ENCODE data around the gene NAGPA. TPM values are rescaled to one million over a fixed set of nuclear protein-coding genes. Genes with fewer than 3 reads are reported as not detected.
"Not testable (repeated sequence)": the region's sequence is repeated elsewhere in the genome, so short reads cannot be mapped to it uniquely, and the experiment has no call there.

Gene NAGPA
- total RNA-seq = 10 to 100 TPM; 30.7 to 33.2 TPM
- 10 to 100 TPM; 32.2 to 36.8 TPM for polyA plus RNA-seq

GRCh38 chr16:5033256-5034166 lies at the start of gene NAGPA:
NAGPA (minus strand) TSS chr16:5033935; CDS start chr16:5033914, 21 bp downstream.
- peak; percentile 86 to 88 (median 87) for DNase-seq
- Mint-ChIP-seq H3K36me3 (peaks cover 5 to 18% of the 10 kb centered on the region in 2 donors), H3K9me3 (no peaks in the 10 kb centered on the region), H3K27ac (peak within 1 kb of the TSS; percentile 88 to 96 (median 91)), H3K4me1 (peaks cover 12 to 32% (median 15%) of the 10 kb centered on the region in 4 donors), H3K4me3 (peak within 1 kb of the TSS; percentile 85 to 93 (median 90)), H3K27me3 (no peaks in the 10 kb centered on the region)
- H3K9me3 ChIP-seq (ENCODE audit: control insufficient read depth in 1 of 2, low read length in 2 of 2) = no peaks in the 10 kb centered on the region
- intact Hi-C loops (cut with micrococcal nuclease) = loop anchor here (1.0 kb wide), 3 partner anchors 38 to 299 kb away; partner anchors contain the start of genes ALG1, ANKS3, DNAAF8 and EEF2KMT
- peak within 1 kb of the TSS; percentile 50 for H3K27ac ChIP-seq (ENCODE audit: low read depth, low read length)
- peaks cover 10% of the 10 kb centered on the region for H3K36me3 ChIP-seq (ENCODE audit: insufficient read depth, low read length)
- peak within 1 kb of the TSS; percentile 26 to 86 for H3K4me3 ChIP-seq (ENCODE audit: low read length in 2 of 2)
- ChIA-PET POLR2A (ENCODE audit: partially characterized antibody) (interaction anchor here (0.7 to 2.6 kb wide), 8 partner anchors 9 to 340 kb away, joined by 3 to 22 read pairs (median 4); partner anchors contain the start of genes ALG1, ANKS3, DNAAF8 and EEF2KMT), CTCF (ENCODE audit: partially characterized antibody) (interaction anchor here (1.0 to 1.5 kb wide), 2 partner anchors 23 to 42 kb away, joined by 3 to 4 read pairs; no protein-coding TSS in a partner anchor)
- no peaks in the 10 kb centered on the region for H3K27me3 ChIP-seq (ENCODE audit: insufficient read depth, low read length)
- peaks cover 16% of the 10 kb centered on the region for H3K4me1 ChIP-seq (ENCODE audit: insufficient read depth, low read length)

- H3K27ac ChIP-seq (ENCODE audit: low read depth, low read length); DNase-seq; H3K27me3 ChIP-seq (ENCODE audit: insufficient read depth, low read length); intact Hi-C loops (cut with micrococcal nuclease); H3K4me1 ChIP-seq (ENCODE audit: insufficient read depth, low read length); H3K27ac Mint-ChIP-seq; H3K9me3 ChIP-seq (ENCODE audit: control insufficient read depth in 1 of 2, low read length in 2 of 2); H3K4me1 Mint-ChIP-seq; H3K4me3 ChIP-seq (ENCODE audit: low read length in 2 of 2); H3K27me3 Mint-ChIP-seq; H3K4me3 Mint-ChIP-seq; H3K9me3 Mint-ChIP-seq: not testable (repeated sequence)
- peaks cover 12% of the 10 kb centered on the region for H3K36me3 ChIP-seq (ENCODE audit: insufficient read depth, low read length)
- peaks cover 12 to 50% of the 10 kb centered on the region in 2 donors for H3K36me3 Mint-ChIP-seq
- POLR2A ChIA-PET (ENCODE audit: partially characterized antibody) = interaction anchor here (2.0 kb wide), 1 partner anchor 9 kb away, joined by 4 read pairs; the partner anchor contains the start of gene ALG1
- CTCF ChIA-PET (ENCODE audit: partially characterized antibody) = interaction anchor here (2.1 kb wide), 1 partner anchor 8 kb away, joined by 10 read pairs; no protein-coding TSS in a partner anchor
Observed at GRCh38 chr16:5080996-5081395, 47.3 kb upstream of the NAGPA start.

- H3K4me1 ChIP-seq (ENCODE audit: insufficient read depth, low read length); H3K9me3 ChIP-seq (ENCODE audit: control insufficient read depth in 1 of 2, low read length in 2 of 2); CTCF ChIA-PET (ENCODE audit: partially characterized antibody); H3K4me1 Mint-ChIP-seq; H3K4me3 ChIP-seq (ENCODE audit: low read length in 2 of 2); DNase-seq; H3K27me3 ChIP-seq (ENCODE audit: insufficient read depth, low read length); H3K27ac ChIP-seq (ENCODE audit: low read depth, low read length); intact Hi-C loops (cut with micrococcal nuclease); H3K4me3 Mint-ChIP-seq; H3K27me3 Mint-ChIP-seq; H3K27ac Mint-ChIP-seq; H3K9me3 Mint-ChIP-seq: not testable (repeated sequence)
- POLR2A ChIA-PET (ENCODE audit: partially characterized antibody) = interaction anchor here (2.0 kb wide), 1 partner anchor 8 kb away, joined by 4 read pairs; the partner anchor contains the start of gene ALG1
- H3K36me3 Mint-ChIP-seq = peaks cover 15 to 53% of the 10 kb centered on the region in 2 donors
- H3K36me3 ChIP-seq (ENCODE audit: insufficient read depth, low read length) = peaks cover 17% of the 10 kb centered on the region
Observed at GRCh38 chr16:5080461-5080860, 46.7 kb upstream of the NAGPA start.

- Mint-ChIP-seq H3K4me3 (no peak overlapping the region), H3K27ac (no peak overlapping the region), H3K4me1 (peaks cover 1 to 7% (median 3%) of the 10 kb centered on the region in 4 donors), H3K9me3 (no peaks in the 10 kb centered on the region), H3K36me3 (peaks cover 14 to 50% of the 10 kb centered on the region in 2 donors), H3K27me3 (no peaks in the 10 kb centered on the region)
- Histone ChIP-seq H3K4me1 (ENCODE audit: insufficient read depth, low read length) (no peaks in the 10 kb centered on the region), H3K27me3 (ENCODE audit: insufficient read depth, low read length) (no peaks in the 10 kb centered on the region), H3K27ac (ENCODE audit: low read depth, low read length) (no peak overlapping the region), H3K9me3 (ENCODE audit: control insufficient read depth in 1 of 2, low read length in 2 of 2) (no peaks in the 10 kb centered on the region), H3K36me3 (ENCODE audit: insufficient read depth, low read length) (peaks cover 21% of the 10 kb centered on the region), H3K4me3 (ENCODE audit: low read length in 2 of 2) (no peak overlapping the region)
- POLR2A ChIA-PET (ENCODE audit: partially characterized antibody) = no interaction called here
- DNase-seq = no peak
- CTCF ChIA-PET (ENCODE audit: partially characterized antibody) = no interaction called here
- intact Hi-C loops (cut with micrococcal nuclease) = no loop called here
Observed at GRCh38 chr16:5078626-5079025, 44.9 kb upstream of the NAGPA start.

GRCh38 chr16:5077304-5077703 lies 43.6 kb upstream of the NAGPA start:
- Mint-ChIP-seq H3K4me1 (peaks cover 11 to 19% (median 14%) of the 10 kb centered on the region in 4 donors), H3K4me3 (no peak overlapping the region), H3K9me3 (no peaks in the 10 kb centered on the region), H3K36me3 (peaks cover 14 to 42% of the 10 kb centered on the region in 2 donors), H3K27ac (no peak overlapping the region), H3K27me3 (no peaks in the 10 kb centered on the region)
- intact Hi-C loops (cut with micrococcal nuclease) = no loop called here
- Histone ChIP-seq H3K4me1 (ENCODE audit: insufficient read depth, low read length) (peaks cover 11% of the 10 kb centered on the region), H3K27me3 (ENCODE audit: insufficient read depth, low read length) (no peaks in the 10 kb centered on the region), H3K4me3 (ENCODE audit: low read length in 2 of 2) (no peak overlapping the region), H3K27ac (ENCODE audit: low read depth, low read length) (no peak overlapping the region), H3K36me3 (ENCODE audit: insufficient read depth, low read length) (peaks cover 21% of the 10 kb centered on the region), H3K9me3 (ENCODE audit: control insufficient read depth in 1 of 2, low read length in 2 of 2) (no peaks in the 10 kb centered on the region)
- POLR2A ChIA-PET (ENCODE audit: partially characterized antibody) = no interaction called here
- CTCF ChIA-PET (ENCODE audit: partially characterized antibody) = no interaction called here
- DNase-seq = no peak

GRCh38 chr16:5075637-5076036 lies 41.9 kb upstream of the NAGPA start:
- Histone ChIP-seq H3K9me3 (ENCODE audit: control insufficient read depth in 1 of 2, low read length in 2 of 2) (no peaks in the 10 kb centered on the region), H3K36me3 (ENCODE audit: insufficient read depth, low read length) (peaks cover 21% of the 10 kb centered on the region), H3K4me1 (ENCODE audit: insufficient read depth, low read length) (peaks cover 22% of the 10 kb centered on the region), H3K27me3 (ENCODE audit: insufficient read depth, low read length) (no peaks in the 10 kb centered on the region), H3K27ac (ENCODE audit: low read depth, low read length) (no peak overlapping the region), H3K4me3 (ENCODE audit: low read length in 2 of 2) (no peak overlapping the region)
- no peak overlapping the region for H3K27ac Mint-ChIP-seq
- peak overlapping the region in 1 of 8 donors; percentile 33 for H3K4me3 Mint-ChIP-seq
- CTCF ChIA-PET (ENCODE audit: partially characterized antibody) = interaction anchor here (0.6 to 2.3 kb wide), 6 partner anchors 9 to 122 kb away, joined by 3 to 10 read pairs (median 6); partner anchors contain the start of gene NAGPA
- peaks cover 12 to 45% of the 10 kb centered on the region in 2 donors for H3K36me3 Mint-ChIP-seq
- H3K27me3 Mint-ChIP-seq = no peaks in the 10 kb centered on the region
- no peaks in the 10 kb centered on the region for H3K9me3 Mint-ChIP-seq
- peaks cover 21 to 35% (median 28%) of the 10 kb centered on the region in 4 donors for H3K4me1 Mint-ChIP-seq
- POLR2A ChIA-PET (ENCODE audit: partially characterized antibody) = no interaction called here
- no peak for DNase-seq
- intact Hi-C loops (cut with micrococcal nuclease) = no loop called here

GRCh38 chr16:5073771-5074170 lies 40.0 kb upstream of the NAGPA start:
- H3K36me3 ChIP-seq (ENCODE audit: insufficient read depth, low read length) = peaks cover 21% of the 10 kb centered on the region
- H3K27me3 Mint-ChIP-seq; CTCF ChIA-PET (ENCODE audit: partially characterized antibody); intact Hi-C loops (cut with micrococcal nuclease); H3K27me3 ChIP-seq (ENCODE audit: insufficient read depth, low read length); H3K9me3 ChIP-seq (ENCODE audit: control insufficient read depth in 1 of 2, low read length in 2 of 2); H3K27ac ChIP-seq (ENCODE audit: low read depth, low read length); DNase-seq; H3K9me3 Mint-ChIP-seq; POLR2A ChIA-PET (ENCODE audit: partially characterized antibody); H3K4me3 ChIP-seq (ENCODE audit: low read length in 2 of 2); H3K4me3 Mint-ChIP-seq: not testable (repeated sequence)
- Mint-ChIP-seq H3K4me1 (peaks cover 21 to 35% (median 28%) of the 10 kb centered on the region in 4 donors), H3K36me3 (peaks cover 8 to 40% of the 10 kb centered on the region in 2 donors), H3K27ac (peak overlapping the region in 1 of 7 donors; percentile 97)
- peaks cover 22% of the 10 kb centered on the region for H3K4me1 ChIP-seq (ENCODE audit: insufficient read depth, low read length)
